Progenitor cell of endocrine pancreas (in vitro differentiated cells): ENCODE results near the gene KNDC1. TPM values are rescaled to one million over a fixed set of nuclear protein-coding genes. Genes with fewer than 3 reads are reported as not detected.

Experiments used
- DNase-seq: peaks from one replicate; pipeline ENCODE4 v3.0.0; 2021; ENCODE audit warnings: low spot score; ENCODE audit not compliant: unreplicated experiment
- H3K27ac Mint-ChIP-seq: 2 replicates; pipeline ENCODE4 v1.8.0; 2021; ENCODE audit warnings: mild to moderate bottlenecking, moderate library complexity, mixed read lengths
- H3K27me3 Mint-ChIP-seq: 2 replicates; pipeline ENCODE4 v1.8.0; 2021; ENCODE audit warnings: mixed read lengths
- H3K36me3 Mint-ChIP-seq: 2 replicates; pipeline ENCODE4 v1.8.0; 2022; ENCODE audit warnings: mixed read lengths; ENCODE audit not compliant: insufficient read depth
- H3K4me1 Mint-ChIP-seq: 2 replicates; pipeline ENCODE4 v1.8.0; 2021; ENCODE audit warnings: low read depth, mixed read lengths
- H3K4me3 Mint-ChIP-seq: 2 replicates; pipeline ENCODE4 v1.8.0; 2021; ENCODE audit warnings: low read depth, mild to moderate bottlenecking, moderate library complexity, mixed read lengths
- H3K9me3 Mint-ChIP-seq: 2 replicates; pipeline ENCODE4 v1.8.0; 2021; ENCODE audit warnings: low read depth, mixed read lengths
- total RNA-seq: library from RNA; stranded (reverse); gene quantifications from 2 replicates; pipeline ENCODE4 v1.2.1, GENCODE V29; 2021
- TF ChIP-seq, protein P1 (sequence below): fragments of 200-600 bp; sonication (generic); IDR thresholded peaks from one replicate; pipeline ENCODE4 v1.5.0; 2021; ENCODE audit warnings: antibody characterized with exemption, mild to moderate bottlenecking; ENCODE audit not compliant: unreplicated experiment

KNDC1 gene
- total RNA-seq, 1 donor from 2014 or later: 14.2 TPM

GRCh38 chr10:133189256-133189655, 29.2 kb downstream of the KNDC1 start:
- Mint-ChIP-seq H3K4me3 (no peak overlapping the region), H3K36me3 (peaks cover 4% of the 10 kb centered on the region), H3K27me3 (peaks cover 13% of the 10 kb centered on the region), H3K4me1 (no peaks in the 10 kb centered on the region), H3K9me3 (peaks cover 18% of the 10 kb centered on the region), H3K27ac (no peak overlapping the region)
- DNase-seq: no peak
- TF ChIP-seq, protein P1, sequence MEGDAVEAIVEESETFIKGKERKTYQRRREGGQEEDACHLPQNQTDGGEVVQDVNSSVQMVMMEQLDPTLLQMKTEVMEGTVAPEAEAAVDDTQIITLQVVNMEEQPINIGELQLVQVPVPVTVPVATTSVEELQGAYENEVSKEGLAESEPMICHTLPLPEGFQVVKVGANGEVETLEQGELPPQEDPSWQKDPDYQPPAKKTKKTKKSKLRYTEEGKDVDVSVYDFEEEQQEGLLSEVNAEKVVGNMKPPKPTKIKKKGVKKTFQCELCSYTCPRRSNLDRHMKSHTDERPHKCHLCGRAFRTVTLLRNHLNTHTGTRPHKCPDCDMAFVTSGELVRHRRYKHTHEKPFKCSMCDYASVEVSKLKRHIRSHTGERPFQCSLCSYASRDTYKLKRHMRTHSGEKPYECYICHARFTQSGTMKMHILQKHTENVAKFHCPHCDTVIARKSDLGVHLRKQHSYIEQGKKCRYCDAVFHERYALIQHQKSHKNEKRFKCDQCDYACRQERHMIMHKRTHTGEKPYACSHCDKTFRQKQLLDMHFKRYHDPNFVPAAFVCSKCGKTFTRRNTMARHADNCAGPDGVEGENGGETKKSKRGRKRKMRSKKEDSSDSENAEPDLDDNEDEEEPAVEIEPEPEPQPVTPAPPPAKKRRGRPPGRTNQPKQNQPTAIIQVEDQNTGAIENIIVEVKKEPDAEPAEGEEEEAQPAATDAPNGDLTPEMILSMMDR: no peak

GRCh38 chr10:133189726-133190125, 29.7 kb downstream of the KNDC1 start:
- Mint-ChIP-seq H3K27me3 (peaks cover 17% of the 10 kb centered on the region), H3K9me3 (peaks cover 18% of the 10 kb centered on the region), H3K4me3 (no peak overlapping the region), H3K27ac (no peak overlapping the region), H3K4me1 (no peaks in the 10 kb centered on the region), H3K36me3 (peaks cover 2% of the 10 kb centered on the region)
- no peak for DNase-seq
- TF ChIP-seq, protein P1: no peak

GRCh38 chr10:133190225-133190624, 30.2 kb downstream of the KNDC1 start:
- H3K9me3 Mint-ChIP-seq: peaks cover 18% of the 10 kb centered on the region
- H3K27ac Mint-ChIP-seq: no peak overlapping the region
- H3K4me3 Mint-ChIP-seq: no peak overlapping the region
- DNase-seq: no peak
- peaks cover 2% of the 10 kb centered on the region for H3K36me3 Mint-ChIP-seq
- H3K4me1 Mint-ChIP-seq: no peaks in the 10 kb centered on the region
- peaks cover 20% of the 10 kb centered on the region for H3K27me3 Mint-ChIP-seq
- TF ChIP-seq, protein P1: no peak

GRCh38 chr10:133191651-133192050, 31.6 kb downstream of the KNDC1 start:
- Mint-ChIP-seq H3K27me3 (peaks cover 20% of the 10 kb centered on the region), H3K36me3 (peaks cover 2% of the 10 kb centered on the region), H3K27ac (no peak overlapping the region), H3K4me1 (no peaks in the 10 kb centered on the region), H3K9me3 (peaks cover 18% of the 10 kb centered on the region), H3K4me3 (no peak overlapping the region)
- TF ChIP-seq, protein P1: no peak
- DNase-seq: no peak

DNA sequence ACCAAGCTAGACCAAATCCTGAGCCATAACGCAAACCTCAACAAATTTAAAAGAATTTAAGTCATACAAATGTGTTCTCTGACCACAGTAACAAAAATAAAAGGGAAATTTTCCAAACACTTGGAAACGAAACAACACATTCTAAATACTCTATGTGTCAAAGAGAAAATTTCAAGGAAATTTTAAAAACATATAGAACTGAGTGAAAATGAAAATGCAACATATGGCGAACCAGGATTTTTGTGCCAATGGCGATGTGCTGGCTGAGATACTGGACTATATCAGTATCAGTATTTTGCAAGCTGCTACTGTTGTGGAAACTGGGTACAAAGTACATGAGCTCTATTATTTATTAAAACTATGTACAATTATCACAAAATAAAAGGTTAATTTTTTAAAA, 34.1 kb downstream of the KNDC1 start:
- Mint-ChIP-seq H3K27ac (no peak overlapping the region), H3K36me3 (peaks cover 2% of the 10 kb centered on the region), H3K27me3 (peaks cover 20% of the 10 kb centered on the region), H3K4me3 (no peak overlapping the region), H3K9me3 (peaks cover 18% of the 10 kb centered on the region), H3K4me1 (no peaks in the 10 kb centered on the region)
- TF ChIP-seq, protein P1: no peak
- no peak for DNase-seq
